Amniotic epithelial cell (primary cell): Measurements from ENCODE around the gene ST8SIA5.

ENCODE experiments used
- DNase-seq: peaks from one replicate; pipeline ENCODE4 v3.0.0-alpha.2; 2010; ENCODE audit warnings: low read depth

ST8SIA5 gene

DNA sequence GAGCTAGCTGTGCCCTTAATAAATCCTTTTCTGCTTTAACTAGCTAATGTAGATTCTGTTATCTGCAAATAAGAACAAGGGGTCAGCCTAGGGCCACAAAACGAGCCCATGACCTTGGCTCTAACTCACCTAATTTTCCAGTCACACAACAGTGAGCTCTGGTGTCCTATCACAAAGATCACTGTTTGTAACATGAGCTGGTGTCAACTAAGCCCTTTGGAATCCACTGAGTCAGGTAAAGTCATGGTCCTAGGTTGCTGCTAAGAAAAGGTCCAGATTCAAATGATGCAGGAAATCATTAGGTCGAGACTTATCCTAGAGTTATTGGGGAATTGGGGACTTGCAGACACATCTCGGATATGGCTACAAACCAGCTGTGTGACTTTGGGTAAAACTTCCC is 49.9 kb downstream of the ST8SIA5 start:
- no peak for DNase-seq

DNA sequence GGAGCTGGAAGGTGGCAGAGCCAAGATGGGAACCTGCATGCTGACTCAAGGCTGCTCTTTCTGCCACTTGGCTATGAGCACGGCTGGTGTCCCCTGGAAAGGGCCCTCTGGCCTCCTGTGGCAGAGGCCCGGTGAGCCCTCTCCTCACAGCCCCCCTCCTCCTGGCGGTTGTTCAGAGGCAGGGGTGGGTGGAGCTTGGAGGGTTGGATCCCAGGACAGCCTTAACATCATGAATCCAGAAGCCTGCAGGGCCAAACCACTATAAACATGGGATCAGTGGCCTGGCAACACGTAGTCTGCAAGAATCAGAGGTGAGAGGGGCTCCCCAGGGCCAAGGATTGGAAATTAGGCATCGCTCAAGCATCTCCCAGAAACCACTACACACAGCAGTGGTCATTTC is 51.3 kb downstream of the ST8SIA5 start:
- DNase-seq, result no peak

DNA sequence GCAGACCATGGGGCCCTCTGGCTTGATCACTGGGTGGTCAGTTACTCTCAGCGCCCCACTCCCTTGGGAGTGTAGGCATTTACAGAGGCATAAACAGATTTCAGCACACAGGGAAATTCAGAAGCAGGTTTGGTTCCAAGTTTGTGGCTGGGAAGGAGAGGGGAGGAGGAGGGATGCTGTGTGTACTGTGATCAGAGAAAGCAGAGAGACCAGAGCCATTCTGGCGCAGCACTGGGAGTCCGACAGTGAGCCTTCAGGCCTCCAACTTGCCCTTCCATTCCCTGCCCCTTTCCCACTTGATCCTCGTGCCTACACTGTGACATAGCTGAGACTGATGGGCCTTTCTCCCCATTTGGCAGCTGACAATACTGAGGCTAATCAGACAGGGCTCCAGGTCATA is 52.0 kb downstream of the ST8SIA5 start:
- no peak for DNase-seq

DNA sequence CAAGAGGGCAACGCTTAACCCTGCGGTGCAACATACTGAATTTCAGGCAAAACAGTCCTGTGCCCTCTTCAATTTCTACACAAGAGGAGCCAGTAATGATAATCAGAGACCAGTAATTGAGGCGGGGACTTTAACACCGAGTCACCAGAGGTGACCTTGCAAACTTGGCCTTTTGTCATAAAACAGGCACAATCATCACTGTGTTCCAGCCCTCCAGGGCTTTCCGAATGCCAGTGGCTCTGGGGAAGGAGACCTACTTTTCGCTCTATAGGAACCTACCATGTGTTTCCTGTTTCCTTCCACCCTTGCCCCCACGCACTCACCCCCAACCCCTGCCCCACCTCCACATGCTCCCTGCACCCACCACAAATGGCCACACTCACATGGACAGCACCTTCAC is 52.7 kb downstream of the ST8SIA5 start:
- DNase-seq, result no peak

DNA sequence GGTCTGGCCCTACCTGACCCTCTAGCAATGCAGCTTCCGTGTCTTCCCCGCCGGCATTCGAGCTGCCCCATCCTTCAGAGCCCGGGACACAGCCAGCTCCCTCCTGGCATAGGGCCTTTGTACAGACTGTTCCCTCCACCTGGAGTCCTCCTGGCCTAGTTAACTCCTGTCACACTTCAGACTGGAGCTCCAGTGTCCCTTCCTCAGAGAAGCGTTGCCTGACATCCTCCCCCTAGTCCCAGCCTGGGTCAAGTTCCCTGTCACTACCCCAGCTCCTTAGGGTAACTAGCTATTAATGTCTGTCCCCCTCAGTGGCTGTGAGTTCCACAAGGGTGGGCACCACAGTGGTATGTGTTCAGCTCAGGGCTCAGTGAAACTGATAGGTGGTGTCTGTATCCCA is 54.4 kb downstream of the ST8SIA5 start:
- no peak for DNase-seq

DNA sequence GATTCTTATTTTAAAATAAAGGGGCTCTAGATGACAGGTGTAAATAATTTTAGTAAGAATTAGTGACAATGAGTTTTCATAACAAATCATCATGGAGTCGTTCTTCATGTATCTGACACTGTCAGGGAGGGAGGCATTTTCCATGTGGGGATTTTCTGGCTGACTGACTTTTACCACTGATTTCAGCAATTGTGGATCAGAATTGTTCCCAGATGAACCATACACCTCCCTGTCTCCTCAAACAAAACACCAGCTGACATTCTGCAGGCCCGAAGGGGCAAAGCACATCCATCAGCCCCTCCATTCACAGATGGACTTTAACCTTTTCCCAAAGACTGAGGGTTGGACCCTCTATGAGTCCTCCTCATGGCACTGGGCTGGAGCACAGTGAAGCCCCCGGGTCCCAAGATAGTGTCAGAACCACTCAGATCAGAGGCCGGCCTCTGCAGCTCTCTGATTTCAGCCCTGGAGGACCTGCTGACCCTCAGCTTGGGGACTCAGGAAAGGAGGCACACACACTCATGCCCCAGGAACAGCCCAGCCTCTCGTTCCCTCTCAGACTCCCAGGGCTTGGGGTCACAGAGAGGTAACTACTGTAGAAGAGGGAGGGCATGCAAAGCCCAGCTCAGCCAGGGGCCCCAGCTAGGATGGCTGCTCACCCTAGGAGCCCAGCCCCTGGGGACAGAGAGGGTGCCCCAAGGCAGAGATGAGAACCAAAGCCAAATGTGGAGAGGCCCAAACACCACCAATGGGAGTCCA is 56.6 kb downstream of the ST8SIA5 start:
- no peak for DNase-seq

DNA sequence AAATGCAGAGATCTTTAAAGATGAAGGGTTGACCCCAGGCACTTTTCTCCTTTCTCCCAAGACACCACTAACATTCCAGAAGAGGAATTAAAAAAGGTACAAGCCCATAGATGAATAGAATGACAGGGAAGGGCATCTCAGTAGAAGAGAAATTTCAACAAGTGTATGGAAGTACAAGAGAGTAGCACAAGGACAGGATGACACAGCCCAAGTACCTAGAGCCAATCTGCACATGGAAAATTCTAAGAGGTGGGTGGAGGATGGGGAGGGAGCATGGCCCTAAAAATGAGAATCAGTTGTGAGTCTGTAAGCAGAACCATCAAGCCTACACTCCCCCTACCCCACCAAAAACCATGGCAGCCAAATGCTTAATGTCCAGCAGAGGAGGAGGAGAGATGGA is 60.2 kb downstream of the ST8SIA5 start:
- no peak for DNase-seq

DNA sequence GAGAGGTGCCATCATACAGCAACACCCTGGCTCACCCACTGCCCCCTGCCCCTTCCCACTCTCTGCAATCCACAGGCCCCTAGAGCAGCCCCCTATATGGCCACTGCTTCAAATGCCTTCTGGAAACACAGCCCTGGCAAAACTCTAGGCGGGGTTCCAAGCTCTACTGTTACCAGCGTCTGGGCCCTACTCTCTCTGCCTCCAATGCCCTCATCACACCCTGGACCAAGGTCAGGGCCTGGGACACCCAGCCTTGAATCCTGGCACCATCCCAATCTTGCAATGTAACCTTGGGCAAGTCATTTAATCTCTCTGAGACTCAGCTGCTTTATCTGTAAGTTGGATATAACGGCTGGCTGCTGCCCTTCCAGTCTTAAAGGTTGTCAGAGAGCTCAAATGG is 60.6 kb downstream of the ST8SIA5 start:
- DNase-seq, result no peak

DNA sequence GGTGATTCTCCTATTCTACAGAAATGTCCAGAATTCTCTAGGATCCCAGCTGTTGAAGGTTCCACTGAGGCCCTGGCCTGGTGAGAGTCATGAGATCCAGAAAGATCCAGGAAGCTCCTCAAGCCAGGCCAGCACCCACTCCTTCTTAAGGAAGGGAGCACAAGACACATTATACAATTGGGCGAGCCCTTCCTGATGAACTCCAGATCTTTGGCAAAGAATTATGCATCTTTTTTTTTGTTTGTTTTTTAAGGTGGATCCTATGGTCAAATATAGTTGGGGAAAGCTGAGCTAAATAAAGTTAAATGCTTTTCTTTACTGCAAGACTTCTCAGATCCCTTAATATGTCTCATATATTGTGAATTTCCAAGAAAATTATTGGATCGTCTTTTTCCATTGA is 62.9 kb downstream of the ST8SIA5 start:
- no peak for DNase-seq

DNA sequence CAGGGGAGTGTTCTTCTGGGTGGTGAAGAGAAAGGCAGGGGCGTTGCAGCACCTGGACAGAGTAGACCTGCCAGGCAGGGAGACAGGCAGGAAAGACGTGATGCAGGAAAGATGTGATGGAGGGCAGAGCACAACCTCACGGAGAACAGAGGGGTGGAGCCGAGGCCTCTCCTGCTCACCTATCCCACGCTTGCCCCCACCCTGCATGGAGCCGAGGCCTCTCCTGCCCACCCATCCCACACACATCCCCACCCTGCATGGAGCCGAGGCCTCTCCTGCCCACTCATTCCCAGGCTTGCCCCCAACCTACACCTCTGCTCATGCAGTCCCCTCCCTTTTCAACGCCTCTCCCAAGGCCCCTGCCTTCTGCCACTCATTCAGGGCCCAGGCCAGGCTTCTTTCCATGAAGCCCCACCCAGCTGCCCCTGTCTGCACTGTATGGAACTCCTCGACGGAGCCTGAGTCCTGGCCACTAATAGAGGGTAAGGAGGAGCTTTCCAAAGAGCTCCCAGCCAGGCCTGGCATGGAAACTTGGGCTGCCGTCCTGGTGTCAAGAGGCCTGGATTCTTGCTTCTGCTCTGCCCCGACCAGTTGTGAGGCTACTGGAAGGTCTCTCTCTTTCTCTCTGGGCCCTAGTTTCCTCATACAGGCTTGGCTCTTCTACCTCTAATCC is 67.9 kb downstream of the ST8SIA5 start:
- DNase-seq, result no peak

DNA sequence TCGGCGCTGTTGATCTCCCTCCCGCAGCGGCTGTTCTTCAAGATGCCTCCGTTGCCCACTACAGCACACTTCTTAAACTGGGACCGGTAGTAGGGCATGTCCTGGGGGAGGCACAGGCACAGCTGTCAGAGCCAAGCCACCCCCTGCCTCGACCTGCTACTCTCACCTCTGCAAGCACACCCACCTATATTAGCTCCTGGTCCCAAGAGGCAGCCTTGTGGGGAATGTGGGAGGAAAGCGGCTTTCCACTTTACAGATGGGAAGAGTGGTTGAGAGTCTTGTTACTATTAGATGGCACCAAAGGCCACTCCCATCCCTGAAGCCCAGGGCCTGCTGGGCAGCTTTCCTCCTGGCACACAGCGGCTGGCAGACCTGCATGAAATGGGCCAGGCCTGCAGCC is 70.7 kb downstream of the ST8SIA5 start:
- DNase-seq, result no peak

DNA sequence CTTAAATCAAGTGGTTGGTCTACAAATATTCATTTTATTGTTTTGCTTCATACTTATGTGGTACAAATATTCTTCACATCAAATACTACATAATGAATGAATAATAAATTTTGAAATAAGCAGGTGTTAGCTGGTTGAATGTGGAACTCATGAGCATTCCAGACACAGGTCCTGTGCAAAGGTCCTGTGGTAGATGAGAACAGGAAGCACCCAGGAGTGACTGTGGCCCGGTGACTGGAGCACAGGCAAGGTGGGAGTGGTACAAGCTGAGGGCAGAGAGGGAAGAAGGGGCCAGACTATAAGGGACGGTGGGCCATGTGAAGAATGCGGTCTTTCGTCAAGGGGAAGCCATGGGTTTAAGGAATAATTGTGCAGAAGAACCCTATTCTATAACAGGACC is 73.6 kb downstream of the ST8SIA5 start:
- no peak for DNase-seq

DNA sequence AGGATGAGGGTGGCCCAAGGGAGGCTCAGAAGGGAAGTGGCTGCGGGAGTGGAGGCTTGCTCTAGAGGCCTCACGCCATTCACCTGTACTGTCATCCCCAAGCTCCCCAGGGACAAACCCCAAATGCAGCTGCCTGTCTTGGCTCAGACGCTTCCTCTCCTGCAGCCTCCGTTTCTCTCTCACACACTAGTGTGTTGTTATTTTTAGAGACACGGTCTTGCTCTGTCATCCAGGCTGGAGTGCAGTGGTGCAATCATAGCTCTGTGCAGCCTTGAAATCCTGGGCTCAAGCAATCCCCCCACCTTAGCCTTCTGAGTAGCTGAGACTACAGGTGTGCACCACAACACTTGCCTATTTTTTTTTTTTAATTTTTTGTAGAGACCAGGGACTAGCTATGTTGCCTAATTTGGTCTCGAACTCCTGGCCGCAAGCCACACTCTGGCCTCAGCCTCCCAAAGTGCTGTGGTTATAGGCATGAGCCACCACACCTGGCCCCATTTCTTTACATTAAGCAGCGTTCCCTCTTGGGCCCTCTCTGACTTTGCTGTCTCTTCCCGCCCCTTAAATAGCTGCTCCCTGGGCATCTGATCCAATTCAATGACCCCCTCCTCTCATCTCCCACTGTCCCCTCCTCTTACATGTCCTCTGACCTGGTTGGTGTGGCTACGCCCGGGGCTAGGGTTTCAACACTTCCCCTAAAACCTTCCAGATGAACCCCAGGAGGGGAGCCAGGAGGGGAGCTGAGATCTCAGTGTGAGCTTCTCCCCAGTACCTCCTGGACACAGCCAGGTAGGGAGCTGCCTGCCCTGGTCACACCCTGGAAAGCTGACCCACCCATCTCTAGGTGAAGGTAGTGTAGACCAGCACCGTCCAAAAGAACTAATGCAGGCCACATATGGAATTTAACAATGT is 75.8 kb downstream of the ST8SIA5 start:
- DNase-seq, result no peak

DNA sequence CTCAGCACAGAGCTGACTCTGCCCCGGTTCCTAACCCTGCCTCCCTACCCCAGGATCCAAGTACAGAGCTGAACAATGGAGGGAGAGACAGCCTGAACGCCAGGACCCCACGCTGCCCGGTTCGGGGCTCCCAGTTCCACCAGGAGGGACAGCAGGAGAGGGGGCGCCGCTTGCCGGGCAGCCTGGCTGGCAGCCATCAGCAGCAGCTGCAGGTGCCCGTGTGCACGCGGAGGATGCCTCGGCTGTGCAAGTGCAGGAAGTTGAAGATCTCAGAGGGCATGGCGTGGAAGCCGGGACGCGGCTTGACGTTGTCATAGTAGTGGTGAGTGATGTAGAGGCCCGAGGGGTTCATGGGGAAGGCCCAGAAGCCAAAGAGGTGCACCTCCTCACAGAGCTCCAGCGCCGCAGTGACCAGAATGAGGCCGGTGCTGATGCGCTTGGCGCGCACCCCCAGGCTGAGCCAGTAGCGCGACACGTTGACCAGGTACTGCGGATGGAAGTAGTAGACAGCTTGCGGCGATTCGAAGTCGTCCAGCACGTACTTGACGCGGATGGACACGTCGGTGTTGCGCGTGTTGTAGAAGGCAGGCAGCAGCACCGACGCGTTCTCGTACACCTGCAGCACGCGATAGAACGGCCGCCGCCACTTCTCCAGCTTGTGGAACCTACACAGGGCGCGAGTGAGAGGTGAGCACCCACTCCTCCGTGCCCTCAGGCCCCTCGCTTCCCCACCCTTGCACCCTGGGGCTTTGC is 76.8 kb downstream of the ST8SIA5 start:
- DNase-seq, result no peak

DNA sequence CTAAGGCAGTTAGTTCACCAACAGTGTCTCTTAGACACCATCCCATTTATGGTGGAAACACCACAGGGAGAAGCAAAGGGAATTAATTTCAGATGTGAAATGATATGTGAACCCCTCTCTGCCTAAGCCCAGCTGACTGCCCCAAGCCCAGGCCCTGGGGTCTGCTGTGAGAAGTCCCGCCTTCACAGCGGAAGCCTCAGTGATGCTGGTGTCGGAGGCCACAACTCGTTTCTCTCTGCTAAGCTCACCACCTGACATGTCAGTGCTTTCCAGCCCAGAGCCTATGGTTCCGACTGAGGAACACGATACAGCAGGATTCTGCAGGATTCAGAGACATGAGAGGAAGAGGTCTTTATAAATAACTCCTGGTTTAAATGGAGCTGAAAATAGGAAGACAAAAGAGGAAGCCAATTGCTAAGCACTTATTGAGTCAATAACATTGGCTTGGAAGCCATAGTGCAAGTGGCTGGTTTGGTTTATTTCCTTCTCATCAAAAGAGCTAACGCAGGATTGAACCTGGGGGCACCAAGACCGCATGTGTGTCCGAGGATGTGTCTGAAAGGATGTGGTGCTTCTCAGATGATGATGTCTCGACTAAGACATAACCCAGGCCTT is 78.0 kb downstream of the ST8SIA5 start:
- no peak for DNase-seq

DNA sequence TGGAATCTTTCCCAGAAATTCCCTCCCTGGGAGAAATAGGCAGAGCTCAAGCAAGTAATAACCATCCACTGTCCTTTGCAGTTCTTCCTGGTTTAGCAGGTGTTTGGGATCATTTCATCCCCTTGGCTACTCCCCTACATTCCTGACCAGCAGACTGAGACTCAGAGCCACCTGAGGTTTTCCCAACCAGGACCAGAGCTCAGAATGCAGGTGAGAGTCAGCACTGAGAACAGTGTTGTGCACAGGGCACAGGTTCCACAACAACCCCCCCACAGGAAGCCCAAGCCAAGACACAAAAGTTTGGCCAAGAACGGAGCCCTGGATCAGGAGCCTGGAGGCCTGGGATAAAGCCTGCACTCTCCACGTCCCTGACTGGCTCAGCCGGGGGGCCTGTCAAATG is 78.8 kb downstream of the ST8SIA5 start:
- no peak for DNase-seq

DNA sequence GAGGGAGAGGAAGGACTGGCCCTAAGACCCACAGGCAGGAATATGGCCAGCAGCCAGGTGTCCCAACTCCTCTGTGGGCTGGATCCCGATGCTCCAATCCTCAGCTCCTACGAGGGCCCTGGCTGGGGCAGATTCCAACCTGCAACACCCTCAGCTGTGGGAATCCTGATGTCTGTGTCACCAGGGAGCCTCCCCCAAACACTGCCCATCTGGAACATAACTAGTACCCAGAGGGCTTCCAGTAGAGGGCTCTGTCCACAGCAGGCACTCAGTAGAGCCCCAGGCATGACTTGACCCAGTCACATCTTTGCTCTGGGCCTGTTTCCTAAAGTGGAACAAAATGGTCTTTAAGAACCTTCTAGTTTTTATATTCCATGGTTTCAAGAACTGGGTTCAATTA is 79.2 kb downstream of the ST8SIA5 start:
- DNase-seq, result no peak

DNA sequence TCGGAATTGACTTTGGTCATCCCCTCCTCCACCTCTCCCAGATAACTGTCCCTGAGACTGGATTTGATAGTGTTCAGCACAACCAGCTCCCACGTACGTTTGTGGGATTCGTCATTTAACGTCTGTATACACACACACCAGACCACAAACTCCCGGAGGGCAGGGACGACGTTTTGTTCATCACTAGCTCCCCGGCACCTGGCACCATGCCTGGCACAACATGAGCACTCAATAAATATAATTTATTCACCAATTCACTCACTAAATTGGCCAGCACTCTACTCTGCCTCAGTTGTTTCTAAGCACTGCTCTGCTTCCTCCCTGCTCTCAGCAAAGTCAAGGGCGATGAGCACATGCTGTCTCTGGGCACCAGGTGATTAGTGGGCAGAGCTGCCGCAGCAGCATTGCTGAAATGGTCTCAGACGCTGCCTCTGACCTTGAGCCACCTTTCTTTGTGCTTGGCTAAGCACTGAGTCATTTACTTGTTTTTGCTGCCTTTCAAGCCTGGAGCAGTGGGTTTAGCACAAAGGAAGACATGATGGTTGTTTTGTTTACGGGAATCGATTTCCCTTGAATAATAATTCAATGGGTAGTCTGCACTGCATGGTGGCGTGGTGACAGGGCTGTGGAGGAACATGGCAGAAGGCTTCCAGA is 80.5 kb downstream of the ST8SIA5 start:
- DNase-seq, result no peak

DNA sequence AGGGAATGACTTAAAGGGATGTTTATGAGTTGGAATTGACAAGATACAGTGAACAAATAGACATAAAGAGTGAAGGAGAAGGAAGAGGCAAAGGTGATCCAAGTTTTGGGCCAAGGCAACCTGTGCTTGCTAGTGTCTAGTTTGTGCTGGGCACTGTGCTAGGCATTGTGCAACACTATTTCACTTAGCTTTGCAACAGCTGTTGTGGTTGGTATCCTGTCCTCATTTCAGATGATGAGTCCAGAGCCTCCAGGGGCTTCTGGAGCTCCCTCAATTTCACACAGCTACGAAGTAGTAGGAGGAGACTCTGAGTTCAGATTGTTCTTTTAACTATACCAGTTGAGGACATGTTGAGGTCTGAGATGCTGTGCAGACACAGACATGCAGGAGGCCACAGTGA is 81.7 kb downstream of the ST8SIA5 start:
- no peak for DNase-seq

DNA sequence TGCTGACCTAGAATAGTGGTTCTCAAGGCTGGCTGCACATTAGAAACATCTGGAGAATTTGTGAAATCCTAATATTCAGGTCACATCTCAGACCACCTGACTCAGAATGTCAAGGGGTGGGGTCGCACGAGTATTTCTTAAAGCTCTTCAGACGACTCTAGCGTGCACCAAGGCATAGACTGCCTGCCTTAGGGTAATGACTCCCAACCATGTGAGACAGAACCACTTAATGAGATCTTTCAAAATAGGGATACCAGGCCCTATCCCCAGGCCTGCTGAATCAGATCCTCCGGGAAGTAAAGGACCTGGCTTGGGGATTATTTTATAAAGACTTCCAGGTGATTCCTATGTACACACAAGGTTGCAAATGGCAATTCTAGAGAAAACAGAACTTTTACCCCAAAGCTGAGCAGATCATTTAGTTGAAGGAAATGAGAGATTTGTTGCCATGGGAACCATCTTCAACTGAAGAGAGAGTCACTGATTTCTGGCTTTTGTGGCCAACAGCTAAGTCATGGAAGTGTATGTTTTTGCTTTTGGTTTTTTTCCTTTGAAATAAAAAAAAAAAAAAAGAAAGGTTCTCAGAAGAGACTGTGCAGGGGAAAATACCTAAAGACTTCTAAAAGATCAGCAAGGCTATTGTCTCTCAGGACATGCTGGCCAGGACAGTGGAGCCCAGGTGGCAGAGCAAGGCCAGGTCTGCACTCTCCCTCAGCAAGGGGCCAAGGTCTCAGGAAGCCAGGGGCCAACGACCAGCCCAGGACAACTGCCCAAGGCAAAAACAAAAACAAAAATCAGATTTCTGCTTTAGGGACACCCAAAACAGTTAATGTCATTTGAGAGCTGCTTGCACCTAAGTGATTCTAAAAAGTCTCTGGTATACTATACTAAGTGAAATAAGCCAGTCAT is 84.5 kb downstream of the ST8SIA5 start:
- DNase-seq, result no peak
